HuH-7 (cell line): ENCODE results near the gene C1orf105.
"Not testable (repeated sequence)": the region's sequence is repeated elsewhere in the genome, so short reads cannot be mapped to it uniquely, and the experiment has no call there.

Experiments
- DNase-seq: peaks from one replicate; pipeline ENCODE4 v3.0.0; 2011; ENCODE audit warnings: low spot score

The C1orf105 gene

DNA sequence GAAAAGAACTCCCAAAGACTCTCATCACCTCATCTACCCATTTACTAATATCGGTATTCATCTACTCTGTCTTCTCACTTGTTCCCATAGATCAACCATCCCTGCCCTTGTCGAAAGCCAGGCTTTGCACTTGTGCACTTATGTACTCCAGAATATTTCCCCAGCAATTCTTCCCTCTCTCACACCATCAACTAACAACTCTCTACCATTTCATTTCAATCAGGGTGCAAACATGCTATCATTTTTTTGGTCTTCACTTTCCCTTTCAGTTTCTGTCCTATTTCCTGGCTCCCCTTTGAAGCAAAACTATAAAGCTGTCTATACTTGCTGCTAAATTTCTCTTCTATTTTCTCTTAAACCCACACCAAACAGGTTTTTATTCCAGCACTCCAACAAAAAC lies 6.7 kb downstream of the C1orf105 start:
- no peak for DNase-seq

DNA sequence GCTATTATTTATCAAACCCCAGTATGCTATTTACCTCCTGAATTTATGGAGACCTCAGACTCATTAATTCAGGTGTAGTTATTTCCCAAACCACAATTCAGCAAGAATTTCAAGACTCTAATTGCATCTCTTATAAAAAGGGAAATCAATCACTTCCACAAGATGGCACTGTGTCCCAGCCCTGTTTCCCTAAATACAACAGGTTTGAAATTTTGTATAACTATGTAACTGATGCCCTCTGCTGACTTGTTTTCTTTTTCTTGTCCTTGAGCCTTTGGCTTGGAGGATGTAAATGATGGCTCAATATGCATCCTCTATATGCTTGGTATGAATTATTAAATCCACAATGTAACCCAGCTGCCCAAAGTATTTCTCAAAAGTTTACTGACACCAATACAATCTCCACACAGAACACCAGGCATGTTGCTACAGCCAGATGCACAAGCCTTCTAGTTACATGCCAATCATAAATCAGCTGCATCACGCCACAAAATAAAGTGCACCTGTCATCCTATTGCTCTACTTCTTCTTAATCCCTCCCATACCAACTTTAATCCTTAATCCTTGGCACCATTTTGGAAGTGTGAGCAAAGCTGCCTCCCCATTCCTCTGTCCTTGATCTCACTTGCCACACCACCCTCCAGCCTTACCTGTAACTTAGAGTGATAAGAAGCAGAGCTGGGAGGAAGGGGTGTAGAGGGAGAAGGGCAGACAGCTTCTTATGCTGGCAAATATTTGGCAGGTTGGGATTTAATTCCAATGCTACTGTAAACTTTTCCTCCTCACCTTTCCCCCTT lies 9.0 kb downstream of the C1orf105 start:
- no peak for DNase-seq

DNA sequence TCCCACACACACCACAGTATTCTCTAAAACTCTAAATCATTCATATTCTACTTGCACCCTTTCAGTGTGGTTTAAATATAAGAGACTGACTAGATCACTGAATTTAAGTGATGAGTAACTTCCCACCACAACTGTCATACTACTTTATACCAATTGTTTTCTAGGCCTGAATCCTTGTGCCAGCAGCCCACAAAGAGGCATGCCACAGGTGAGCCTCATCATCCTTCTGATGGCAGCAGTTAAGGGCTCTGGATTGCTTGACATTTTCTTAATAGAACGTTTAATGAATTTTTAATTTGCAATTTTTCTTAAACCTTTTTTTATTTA lies 9.6 kb downstream of the C1orf105 start:
- DNase-seq, result no peak

DNA sequence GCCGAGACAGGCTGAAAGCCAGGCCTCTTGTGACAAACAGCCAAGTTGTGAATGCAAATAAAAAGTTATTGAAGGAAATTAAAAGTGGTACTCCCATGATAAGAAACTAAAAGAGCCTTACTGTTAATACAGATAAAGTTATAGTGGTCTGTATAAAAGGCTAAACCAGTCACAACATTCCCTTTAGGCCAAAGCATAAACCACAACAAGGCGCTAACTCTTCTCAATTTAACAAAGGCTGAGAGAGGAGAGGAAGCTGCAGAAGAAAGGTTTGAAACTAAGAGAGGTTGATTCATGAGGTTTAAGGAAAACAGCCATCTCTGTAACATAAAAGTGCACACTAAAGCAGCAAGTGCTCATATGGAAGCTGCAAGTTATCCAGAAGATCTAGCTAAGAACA lies 10.7 kb downstream of the C1orf105 start:
- DNase-seq, result no peak

DNA sequence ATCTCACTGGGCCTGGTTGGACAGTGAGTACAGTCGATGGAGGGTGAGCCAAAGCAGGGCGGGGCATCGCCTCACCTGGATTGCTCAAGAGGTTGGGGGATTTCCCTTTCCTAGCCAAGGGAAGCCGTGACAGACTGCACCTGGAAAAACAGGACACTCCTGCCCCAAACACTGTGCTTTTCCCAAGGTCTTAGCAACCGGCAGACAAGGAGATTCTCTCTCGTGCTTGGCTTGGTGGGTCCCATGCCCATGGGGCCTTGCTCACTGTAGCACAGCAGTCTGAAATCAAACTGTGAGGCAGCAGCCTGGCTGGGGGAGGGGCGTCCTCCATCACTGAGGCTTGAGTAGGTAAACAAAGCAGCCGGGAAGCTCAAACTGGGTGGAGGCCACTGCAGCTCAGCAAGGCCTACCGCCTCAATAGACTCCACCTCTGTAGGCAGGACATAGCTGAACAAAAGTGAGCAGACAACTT lies 11.3 kb downstream of the C1orf105 start:
- no peak for DNase-seq

DNA sequence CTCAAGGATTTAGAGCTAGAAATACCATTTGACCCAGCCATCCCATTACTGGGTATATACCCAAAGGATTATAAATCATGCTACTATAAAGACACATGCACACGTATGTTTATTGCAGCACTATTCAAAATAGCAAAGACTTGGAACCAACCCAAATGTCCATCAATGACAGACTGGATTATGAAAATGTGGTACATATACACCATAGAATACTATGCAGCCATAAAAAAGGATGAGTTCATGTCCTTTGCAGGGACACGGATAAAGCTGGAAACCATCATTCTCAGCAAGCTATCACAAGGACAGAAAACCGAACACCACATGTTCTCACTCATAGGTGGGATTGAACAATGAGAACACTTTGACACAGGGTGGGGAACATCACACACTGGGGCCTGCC lies 16.7 kb downstream of the C1orf105 start:
- not testable (repeated sequence) for DNase-seq

DNA sequence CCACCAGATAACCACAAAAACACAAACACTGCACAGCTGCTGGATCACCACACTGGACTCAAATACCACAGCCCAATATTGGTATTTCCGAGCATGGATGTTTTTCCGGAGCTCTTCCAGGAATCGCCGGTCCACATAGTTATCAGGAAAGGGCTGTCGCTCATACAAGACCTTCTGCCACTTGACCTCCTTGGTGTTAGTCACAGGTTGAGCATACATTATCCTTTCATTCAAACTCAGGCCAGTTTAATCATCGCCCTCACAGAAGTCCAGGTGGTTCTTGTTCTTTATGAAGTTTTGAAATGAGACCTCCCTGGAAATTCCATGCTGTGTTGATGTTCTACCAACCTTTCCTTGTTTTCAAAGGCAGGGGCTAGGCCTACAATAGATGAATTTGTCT lies 21.9 kb downstream of the C1orf105 start:
- DNase-seq, result no peak

DNA sequence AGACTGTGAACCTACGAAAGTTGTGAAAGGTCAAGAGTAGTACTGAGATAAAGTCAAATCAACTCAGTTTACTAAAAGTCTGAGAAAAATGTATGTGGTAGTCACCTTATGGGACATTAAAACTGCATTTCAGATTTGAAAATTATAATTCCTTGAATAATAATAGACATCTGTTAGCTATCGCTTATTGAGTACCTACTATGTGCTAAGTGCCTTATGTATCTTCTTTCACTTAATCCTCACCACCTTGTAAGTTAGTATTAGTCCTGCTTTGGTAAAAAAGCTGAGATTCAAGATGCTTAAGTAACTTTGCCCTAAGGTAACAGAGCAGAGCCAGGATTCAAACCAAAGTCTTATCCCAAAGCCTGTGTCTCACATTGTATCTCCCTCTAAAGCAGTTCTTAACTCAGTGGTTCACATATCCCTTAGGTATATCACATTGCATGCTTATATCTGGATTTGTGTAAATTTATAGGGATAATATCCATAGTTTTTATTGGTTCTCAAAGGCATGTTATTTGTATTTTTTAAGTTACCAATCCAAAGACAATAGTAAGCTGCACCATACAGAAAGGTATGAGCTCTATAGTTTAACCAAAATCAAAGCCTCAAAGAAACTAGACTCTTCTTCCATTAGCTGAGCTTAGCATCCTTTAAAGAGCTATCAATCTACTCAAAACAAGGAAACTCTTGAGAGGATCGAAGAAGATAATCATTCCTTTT lies 22.5 kb downstream of the C1orf105 start:
- no peak for DNase-seq

DNA sequence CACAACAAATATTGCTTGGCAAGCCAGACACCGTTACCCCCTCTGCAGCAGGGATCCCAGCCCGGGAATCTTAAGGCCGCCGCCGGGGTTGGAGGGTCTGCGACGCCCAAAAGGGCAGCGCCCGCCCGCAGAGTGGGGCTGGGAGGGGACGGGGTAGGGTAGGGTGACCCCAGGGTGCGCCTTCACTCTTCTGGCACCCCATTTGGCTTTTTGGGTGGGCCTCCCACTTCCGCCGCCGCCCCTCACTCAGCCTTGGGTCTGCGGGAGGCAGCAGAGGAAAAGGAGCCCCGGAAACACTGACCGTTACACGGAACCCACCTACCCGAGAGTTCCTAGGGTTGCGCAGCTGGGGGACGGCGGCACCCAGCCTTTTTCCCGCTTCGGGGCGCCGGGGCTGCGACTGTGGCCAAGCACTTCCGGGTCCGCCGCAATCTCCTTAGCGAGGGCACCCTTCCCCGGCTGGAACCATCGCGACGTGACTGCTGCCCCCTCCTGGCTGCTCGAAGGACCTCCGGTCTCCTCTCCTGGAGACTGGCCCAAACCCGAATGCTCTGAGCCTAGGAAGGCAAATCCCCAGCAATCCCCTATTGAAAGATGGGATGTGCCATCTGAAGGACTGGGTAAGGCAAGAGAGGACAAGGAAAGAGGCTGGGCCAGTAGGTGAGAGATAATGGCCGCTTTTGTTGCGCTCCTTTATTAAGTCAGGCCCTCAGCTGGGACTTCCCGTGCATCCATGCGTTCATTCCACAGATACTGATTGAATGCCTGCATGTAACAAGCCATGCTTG lies 23.4 kb downstream of the C1orf105 start, which contains the start of gene PIGC:
TSS of gene PIGC (minus strand) at position 404 of the 788 bp plus-strand sequence. CDS start 1,447 bp downstream, outside the sequence.
- DNase-seq, result peak; percentile 86

DNA sequence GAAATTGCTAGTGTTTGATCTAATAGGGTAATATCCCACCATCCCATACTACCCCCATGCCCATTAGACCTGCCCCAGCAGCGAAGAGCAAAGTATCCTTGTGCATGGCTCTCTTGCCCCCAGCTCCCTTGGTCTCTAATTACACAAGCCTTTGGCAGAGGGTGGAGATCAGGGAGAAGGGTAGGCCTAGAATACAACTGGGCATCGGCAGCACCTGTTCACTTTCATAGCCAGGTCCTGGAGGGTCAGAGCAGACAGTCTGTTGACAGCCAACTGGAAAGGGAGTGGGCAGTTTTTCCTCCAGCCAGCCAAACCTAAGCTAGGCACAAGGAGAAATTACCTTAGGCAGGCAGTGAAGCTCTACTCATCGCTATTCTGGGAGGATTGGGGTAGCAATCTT lies 26.1 kb downstream of the C1orf105 start:
- no peak for DNase-seq

DNA sequence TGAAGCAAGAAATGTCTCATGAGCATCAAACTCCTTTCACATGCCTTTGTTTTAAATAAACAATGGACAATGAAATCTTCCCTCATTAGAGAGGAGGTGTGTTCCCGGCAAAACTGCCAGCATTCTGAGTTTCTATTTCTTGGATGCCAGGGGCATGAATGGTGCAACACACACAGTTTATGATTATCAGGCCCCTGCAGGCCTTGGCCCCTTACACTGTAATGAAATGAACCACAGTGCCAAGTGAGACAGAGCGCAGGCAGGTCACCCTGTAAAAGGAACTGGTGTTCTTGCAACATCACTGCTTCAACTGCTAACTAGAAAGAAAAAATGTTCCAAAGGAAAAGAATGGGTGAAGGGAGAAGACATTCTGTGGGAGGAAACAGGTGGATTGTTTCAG lies 27.2 kb downstream of the C1orf105 start:
- DNase-seq, result no peak

DNA sequence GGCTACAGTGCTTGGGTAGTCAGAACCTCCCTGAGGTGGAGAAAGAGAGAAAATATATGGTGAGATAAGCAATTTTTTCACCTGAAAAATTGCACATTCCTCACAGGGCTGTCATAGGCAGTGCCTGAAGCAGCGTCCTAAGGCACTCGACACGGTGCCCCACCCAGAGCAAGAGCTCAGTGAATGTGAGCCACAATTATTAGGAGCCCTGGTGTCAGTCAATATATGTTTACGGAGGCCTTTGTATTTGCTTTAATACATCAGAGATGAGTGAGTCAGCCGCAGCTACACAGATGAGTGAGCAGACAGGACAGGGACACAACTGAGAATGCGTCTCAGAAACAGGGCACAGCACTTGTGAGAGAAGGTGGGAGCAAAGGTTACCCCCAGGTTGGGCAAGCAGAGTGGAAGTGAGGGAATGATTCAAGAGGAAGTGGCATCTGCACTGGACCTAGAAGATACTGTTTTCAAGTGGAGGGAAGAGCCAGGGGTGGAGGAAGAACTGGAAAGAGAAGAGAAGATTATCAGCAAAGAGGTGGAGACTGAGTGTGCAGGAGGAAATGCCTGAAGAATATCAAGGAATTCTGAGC lies 28.6 kb downstream of the C1orf105 start:
- DNase-seq, result no peak

DNA sequence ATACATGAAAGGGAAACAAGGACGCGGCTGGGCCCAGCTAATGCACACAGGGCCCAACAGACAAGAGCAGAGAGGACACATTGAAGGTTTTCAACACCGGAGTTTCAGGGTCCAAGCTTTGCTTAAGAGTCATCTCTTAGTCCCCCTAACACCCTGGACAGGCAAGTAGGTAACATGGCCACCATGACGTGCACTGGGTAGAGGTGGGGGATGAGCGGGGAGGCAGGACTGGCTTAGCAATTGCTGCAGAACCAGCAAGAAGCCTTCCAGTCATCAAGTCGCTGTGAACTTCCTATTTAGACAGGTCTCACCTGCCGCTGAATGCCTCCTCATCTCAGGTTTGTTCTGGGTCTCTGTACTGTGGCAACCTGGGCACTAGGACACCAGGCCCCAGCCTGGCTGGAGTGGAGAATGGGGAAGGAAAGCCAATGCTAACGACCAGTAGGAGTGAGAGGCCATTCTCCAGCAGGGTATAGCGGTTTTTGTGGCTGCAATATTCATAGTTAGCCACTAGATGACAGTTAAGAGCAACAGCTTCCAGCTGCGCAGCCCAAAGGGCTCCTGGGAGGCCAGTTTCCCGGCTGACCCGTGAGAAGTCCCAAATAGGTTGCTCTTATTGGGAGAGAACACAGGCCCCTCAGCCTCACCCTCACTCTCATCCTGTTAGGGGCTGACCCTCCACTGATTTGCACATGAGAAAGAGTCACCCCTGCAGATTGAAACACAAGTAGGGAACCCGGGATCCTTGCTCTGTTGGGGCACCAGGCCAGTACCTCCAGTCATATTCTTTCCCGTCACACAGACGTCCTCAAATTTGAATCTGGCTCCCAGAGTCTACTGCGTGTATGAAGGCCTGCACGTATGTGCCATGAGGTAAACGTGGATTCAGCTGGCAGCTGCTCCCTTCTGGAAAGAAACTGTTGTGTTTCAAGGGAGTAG lies 29.4 kb downstream of the C1orf105 start:
- DNase-seq, result peak; percentile 64

DNA sequence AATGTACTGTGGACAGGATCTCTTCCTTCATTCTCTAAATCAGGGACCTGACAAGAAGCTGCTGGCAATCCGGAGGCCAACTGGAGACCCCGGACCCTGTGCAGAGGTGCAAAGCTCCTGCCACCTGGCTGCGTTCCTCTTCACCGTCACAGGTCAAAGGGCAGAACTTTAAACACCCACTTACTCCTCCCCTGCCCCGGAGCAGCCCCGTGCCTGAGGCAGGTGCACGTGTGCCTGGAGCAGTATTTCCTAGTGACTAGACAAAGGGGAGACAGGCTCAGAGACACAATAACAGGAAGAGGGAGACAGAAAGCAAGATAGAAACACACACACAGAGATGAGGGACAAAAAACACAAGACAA lies 30.0 kb downstream of the C1orf105 start:
- no peak for DNase-seq

DNA sequence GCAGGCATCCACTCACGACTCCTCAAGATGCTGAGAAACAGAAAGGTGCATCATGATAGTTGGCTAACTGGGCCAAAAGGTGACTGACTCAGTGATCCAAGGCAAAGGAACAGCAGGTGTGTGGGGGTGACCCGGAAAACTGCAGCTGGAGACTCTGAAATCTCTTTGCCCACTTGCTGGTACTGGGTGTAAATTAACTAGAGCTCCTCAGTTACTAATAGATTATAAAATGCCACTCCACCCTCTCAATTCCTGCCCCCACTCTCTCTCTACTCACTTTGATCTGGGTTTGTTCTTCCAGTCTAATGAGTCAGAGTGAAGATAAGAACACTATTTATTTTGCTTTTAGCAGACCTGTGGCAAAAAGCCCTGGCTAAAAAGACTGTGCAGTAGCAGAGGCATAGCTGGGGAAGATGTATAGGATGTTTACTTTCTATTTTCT lies 30.5 kb downstream of the C1orf105 start:
- DNase-seq, result no peak

DNA sequence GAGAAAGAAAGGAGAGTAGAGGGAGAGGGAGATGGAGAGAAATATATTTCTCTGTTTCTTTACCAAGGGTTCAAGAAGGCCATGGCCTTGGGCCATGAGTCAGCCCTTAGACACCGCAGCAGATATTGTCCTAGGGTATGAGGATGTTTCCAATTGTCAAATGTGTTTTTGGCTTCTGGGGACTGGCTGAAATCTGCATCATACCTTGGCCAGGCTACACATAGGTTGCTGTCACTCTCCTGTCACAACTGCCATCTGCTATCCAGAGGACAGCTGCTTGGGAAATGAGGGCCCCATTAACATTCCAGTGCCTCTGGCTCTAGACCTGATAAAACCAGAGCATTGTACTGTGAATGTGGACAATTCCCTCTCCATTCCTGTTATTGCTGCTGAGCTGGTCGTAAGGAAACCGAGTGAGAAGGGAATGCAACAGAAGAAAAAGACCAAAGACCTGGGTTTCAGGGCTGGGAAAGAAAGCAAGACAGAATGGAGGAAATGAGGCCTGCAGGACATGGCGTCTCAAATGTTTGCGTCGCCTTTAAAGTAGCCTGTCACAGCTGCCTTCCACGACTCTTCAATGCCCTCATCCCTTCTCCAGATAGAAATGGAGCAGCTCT lies 32.2 kb downstream of the C1orf105 start:
- no peak for DNase-seq

DNA sequence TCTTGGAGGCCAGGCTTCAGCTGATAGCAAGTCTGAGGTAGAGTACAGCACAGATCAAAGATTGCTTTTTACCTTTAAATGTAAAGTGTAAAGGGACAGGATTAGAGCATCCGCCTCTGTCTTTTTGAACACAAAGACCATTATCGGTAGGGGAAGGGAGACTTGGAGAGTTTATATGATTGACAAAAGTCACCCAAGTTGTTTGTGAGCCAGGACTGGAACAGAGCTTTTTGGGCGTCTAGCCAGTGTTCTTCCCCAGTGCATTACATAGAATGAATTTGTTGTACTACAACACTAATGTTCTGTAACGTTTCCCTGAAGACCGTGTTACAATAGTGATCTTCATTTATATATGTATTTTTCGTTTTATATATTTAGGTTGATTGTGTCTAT lies 32.7 kb downstream of the C1orf105 start:
- DNase-seq, result no peak

DNA sequence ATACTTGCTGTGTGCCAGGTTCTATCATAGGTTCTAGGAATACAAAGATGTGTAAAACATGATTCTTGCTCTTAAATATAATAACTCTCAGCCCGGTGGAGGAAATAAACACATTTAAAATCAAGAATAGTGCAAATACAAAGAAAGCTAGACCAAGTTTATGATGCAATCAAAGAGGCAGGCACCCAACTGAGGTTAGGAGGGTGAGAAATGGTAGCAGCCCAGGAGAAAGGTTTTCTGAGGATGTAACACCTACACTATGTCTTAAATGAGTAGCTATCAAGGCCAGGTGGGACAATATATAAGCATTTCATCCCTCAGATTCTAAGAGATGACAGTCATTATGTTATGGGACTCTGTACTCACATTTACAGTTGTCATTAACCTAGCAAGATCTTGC lies 33.1 kb downstream of the C1orf105 start:
- no peak for DNase-seq

DNA sequence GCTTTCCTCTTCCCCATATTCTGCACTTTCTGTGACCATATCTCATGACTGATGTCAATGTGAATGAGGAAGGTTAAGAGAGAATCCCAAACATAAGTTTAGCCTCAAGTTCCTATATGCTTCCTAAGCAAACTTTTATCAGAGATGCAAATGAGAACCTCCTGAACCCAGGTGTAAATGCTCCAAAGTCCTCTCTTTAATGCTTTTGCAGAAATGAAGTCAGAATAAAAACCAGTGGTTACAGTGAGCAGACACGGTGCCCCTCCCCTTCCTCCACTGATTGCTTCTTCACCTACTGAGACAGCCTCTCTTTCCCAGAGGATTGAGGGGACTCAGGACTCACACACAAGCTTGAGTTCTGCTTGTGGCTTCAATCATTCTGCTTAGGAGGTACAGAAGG lies 35.0 kb downstream of the C1orf105 start:
- DNase-seq, result no peak

DNA sequence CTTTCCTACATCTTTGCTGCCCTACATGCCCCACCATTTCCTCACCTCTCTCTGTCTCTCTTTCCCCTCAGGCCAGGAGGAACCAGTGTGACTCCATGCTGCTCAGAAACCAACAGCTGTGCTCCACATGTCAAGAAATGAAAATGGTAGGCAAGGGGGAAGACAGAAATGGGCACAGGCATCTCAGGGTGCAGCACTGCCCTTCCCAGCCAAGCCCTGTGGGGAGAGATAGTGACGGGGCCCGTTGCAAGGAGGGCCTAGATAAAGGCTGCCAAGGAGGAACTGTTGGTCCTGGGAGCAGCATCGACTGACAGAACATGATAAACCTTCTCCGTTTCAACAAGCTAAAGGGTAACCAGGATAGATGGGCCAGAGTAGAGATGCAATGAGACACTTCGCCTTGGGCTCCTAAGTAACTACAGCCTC lies 35.9 kb downstream of the C1orf105 start:
- no peak for DNase-seq
